Large intestine (tissue), 3 donors: ENCODE data around the gene KLF7. TPM values are rescaled to one million over a fixed set of nuclear protein-coding genes. Genes with fewer than 3 reads are reported as not detected.
A peak's percentile ranks its signal among the peaks of the same experiment; 100 is the strongest.

Source experiments
- DNase-seq, 2 donors: peaks; one replicate each; pipeline versions ENCODE4 v3.0.0 to v3.0.0-alpha.2; 2013
- H3K27ac ChIP-seq: one replicate; pipeline ENCODE4 v1.5.1; 2013; ENCODE audit warnings: low read length
- H3K27me3 ChIP-seq: 2 replicates; pipeline ENCODE4 v1.6.1; 2013; ENCODE audit warnings: low read length; ENCODE audit not compliant: control insufficient read depth, insufficient read depth
- H3K36me3 ChIP-seq: 2 replicates; pipeline ENCODE4 v1.6.1; 2013; ENCODE audit warnings: low read length; ENCODE audit not compliant: control insufficient read depth, insufficient read depth
- H3K4me1 ChIP-seq: one replicate; pipeline ENCODE4 v1.6.1; 2013; ENCODE audit warnings: low read length; ENCODE audit not compliant: control insufficient read depth, insufficient read depth
- H3K4me3 ChIP-seq: one replicate; pipeline ENCODE4 v1.5.1; 2013; ENCODE audit warnings: low read length
- H3K9me3 ChIP-seq: one replicate; pipeline ENCODE4 v1.6.1; 2013; ENCODE audit warnings: mild to moderate bottlenecking, low read depth, low read length, moderate library complexity; ENCODE audit not compliant: control insufficient read depth
- WGBS: methylation state at CpG from one replicate; pipeline ENCODE4 v1.1.5; 2013; ENCODE audit warnings: low lambda C conversion rate; ENCODE audit not compliant: insufficient coverage; 5-methylcytosine and 5-hydroxymethylcytosine counted together
- polyA plus RNA-seq: library from polyadenylated mRNA; unstranded; fragments of 120-200 nt; gene quantifications from one replicate; pipeline ENCODE4 v1.2.1, GENCODE V29; 2013

Gene KLF7
- polyA plus RNA-seq, 1 donor = 11.4 TPM

- Histone ChIP-seq H3K4me1 (no peaks in the 10 kb centered on the region), H3K36me3 (peaks cover 36% of the 10 kb centered on the region), H3K27ac (no peak overlapping the region), H3K27me3 (no peaks in the 10 kb centered on the region), H3K4me3 (no peak overlapping the region), H3K9me3 (no peaks in the 10 kb centered on the region)
- WGBS = no CpG with 5 or more reads among the region's 5 CpGs
- no peak for DNase-seq
These were observed 80.6 kb downstream of the KLF7 start for GRCh38 chr2:207085110-207085509.

GRCh38 chr2:207083361-207084110 lies 82.2 kb downstream of the KLF7 start:
- no peak overlapping the region for H3K27ac ChIP-seq
- DNase-seq = no peak

GRCh38 chr2:207082619-207083018 lies 83.1 kb downstream of the KLF7 start:
- H3K27ac ChIP-seq = no peak overlapping the region
- no peak overlapping the region for H3K4me3 ChIP-seq
- peaks cover 43% of the 10 kb centered on the region for H3K36me3 ChIP-seq
- H3K4me1 ChIP-seq = no peaks in the 10 kb centered on the region
- 100% methylated on average over 2 of the region's 4 CpGs for WGBS
- no peaks in the 10 kb centered on the region for H3K9me3 ChIP-seq
- no peak for DNase-seq
- no peaks in the 10 kb centered on the region for H3K27me3 ChIP-seq

More at GRCh38 chr2:207083361-207084110, 82.2 kb downstream of the KLF7 start:
- no peaks in the 10 kb centered on the region for H3K9me3 ChIP-seq
- H3K4me3 ChIP-seq = no peak overlapping the region
- no peaks in the 10 kb centered on the region for H3K4me1 ChIP-seq
- peaks cover 45% of the 10 kb centered on the region for H3K36me3 ChIP-seq
- no CpG with 5 or more reads among the region's 2 CpGs for WGBS
- no peaks in the 10 kb centered on the region for H3K27me3 ChIP-seq

GRCh38 chr2:207078186-207078798 lies 87.5 kb downstream of the KLF7 start:
- Histone ChIP-seq H3K27ac (no peak overlapping the region), H3K27me3 (no peaks in the 10 kb centered on the region), H3K9me3 (no peaks in the 10 kb centered on the region), H3K4me1 (peaks cover 12% of the 10 kb centered on the region), H3K4me3 (no peak overlapping the region), H3K36me3 (peaks cover 22% of the 10 kb centered on the region)
- 100% methylated on average over 2 of the region's 6 CpGs for WGBS
- no peak for DNase-seq

GRCh38 chr2:207077266-207077665 lies 88.5 kb downstream of the KLF7 start:
- H3K36me3 ChIP-seq = peaks cover 22% of the 10 kb centered on the region
- 25% methylated on average over 2 of the region's 2 CpGs for WGBS
- peak in 1 of 2 donors; percentile 54 for DNase-seq
- H3K4me3 ChIP-seq = no peak overlapping the region
- H3K27ac ChIP-seq = no peak overlapping the region
- no peaks in the 10 kb centered on the region for H3K9me3 ChIP-seq
- H3K27me3 ChIP-seq = no peaks in the 10 kb centered on the region
- peaks cover 12% of the 10 kb centered on the region for H3K4me1 ChIP-seq

GRCh38 chr2:207075456-207075855 lies 90.3 kb downstream of the KLF7 start:
- Histone ChIP-seq H3K4me3 (no peak overlapping the region), H3K36me3 (peaks cover 12% of the 10 kb centered on the region), H3K9me3 (no peaks in the 10 kb centered on the region), H3K4me1 (peaks cover 12% of the 10 kb centered on the region), H3K27me3 (no peaks in the 10 kb centered on the region), H3K27ac (no peak overlapping the region)
- 100% methylated on average over 2 of the region's 6 CpGs for WGBS
- DNase-seq = no peak

- Histone ChIP-seq H3K27me3 (no peaks in the 10 kb centered on the region), H3K27ac (peak overlapping the region; percentile 6), H3K36me3 (no peaks in the 10 kb centered on the region), H3K9me3 (no peaks in the 10 kb centered on the region), H3K4me1 (peaks cover 12% of the 10 kb centered on the region), H3K4me3 (no peak overlapping the region)
- WGBS = 70% methylated on average over 2 of the region's 12 CpGs
- DNase-seq = peak in 1 of 2 donors; percentile 25
These were observed 91.7 kb downstream of the KLF7 start for GRCh38 chr2:207073801-207074678.

- Histone ChIP-seq H3K9me3 (no peaks in the 10 kb centered on the region), H3K27ac (no peak overlapping the region), H3K4me3 (no peak overlapping the region), H3K4me1 (peaks cover 12% of the 10 kb centered on the region), H3K36me3 (no peaks in the 10 kb centered on the region), H3K27me3 (no peaks in the 10 kb centered on the region)
- DNase-seq = no peak
These were observed 92.3 kb downstream of the KLF7 start for GRCh38 chr2:207073412-207073800.

GRCh38 chr2:207072571-207072970 lies 93.2 kb downstream of the KLF7 start:
- no peak overlapping the region for H3K27ac ChIP-seq
- H3K27me3 ChIP-seq = no peaks in the 10 kb centered on the region
- H3K36me3 ChIP-seq = no peaks in the 10 kb centered on the region
- H3K4me1 ChIP-seq = peaks cover 12% of the 10 kb centered on the region
- 100% methylated on average over 1 of the region's 1 CpG for WGBS
- H3K4me3 ChIP-seq = no peak overlapping the region
- H3K9me3 ChIP-seq = peaks cover 2% of the 10 kb centered on the region
- DNase-seq = no peak

- H3K27ac ChIP-seq = no peak overlapping the region
- no peak overlapping the region for H3K4me3 ChIP-seq
- H3K36me3 ChIP-seq = no peaks in the 10 kb centered on the region
- peaks cover 2% of the 10 kb centered on the region for H3K9me3 ChIP-seq
- peaks cover 10% of the 10 kb centered on the region for H3K4me1 ChIP-seq
- WGBS = no CpG with 5 or more reads among the region's 4 CpGs
- DNase-seq = no peak
- no peaks in the 10 kb centered on the region for H3K27me3 ChIP-seq
These were observed 93.9 kb downstream of the KLF7 start for GRCh38 chr2:207071820-207072219.
